HCT116 (cell line): ENCODE data around the gene GRIA4. TPM values are rescaled to one million over a fixed set of nuclear protein-coding genes. Genes with fewer than 3 reads are reported as not detected.

Experiments
- ATAC-seq: fragments of 200-7000 bp; cut with Tn5 transposase; 2 replicates; pipeline ENCODE4 v1.9.1; 2020; ENCODE audit warnings: mild to moderate bottlenecking, moderate library complexity
- BruUV-seq: library from RNA; stranded (reverse); fragments of 400-500 nt; replicated peaks from 2 replicates; lab custom pipeline; 2021; lab: Mats Ljungman, UMichigan
- CTCF ChIA-PET: fragments of 300-600 bp; sonication (Branson Sonifier 250); formaldehyde crosslinking; loops from one replicate; lab custom pipeline; 2021; ENCODE audit warnings: antibody characterized with exemption; lab: Charles Lee
- POLR2A ChIA-PET: fragments of 300-600, 350-600 bp; sonication (Branson Sonifier 250); formaldehyde crosslinking; loops from one replicate; lab custom pipeline; 2021; ENCODE audit warnings: antibody characterized with exemption; lab: Charles Lee
- RAD21 ChIA-PET, 2 experiments: fragments of 300-600 bp; sonication (Branson Sonifier 250); formaldehyde crosslinking; loops; one replicate each; lab custom pipeline; 2023; ENCODE audit warnings: low total read pairs in 2 of 2; ENCODE audit not compliant: uncharacterized antibody in 2 of 2, unreplicated experiment in 2 of 2, low non-redundant PET in 1 of 2; lab: Charles Lee
- DNase-seq: peaks from one replicate; pipeline ENCODE4 v3.0.0-alpha.2; 2010; ENCODE audit warnings: low read depth, low spot score
- H2AFZ ChIP-seq: fragments of 200-600 bp; shearing (Covaris generic), sonication (generic); 2 replicates; pipeline ENCODE4 v1.6.1; 2017; ENCODE audit warnings: low read depth, mixed run types, mixed read lengths, antibody characterized with exemption, low read length; ENCODE audit not compliant: poor library complexity, severe bottlenecking
- H3K27ac ChIP-seq: 2 replicates; pipeline ENCODE4 v1.5.1; 2012; ENCODE audit warnings: low read depth, low read length
- H3K27me3 ChIP-seq: fragments of 200-600 bp; sonication (generic); 2 replicates; pipeline ENCODE4 v1.6.1; 2016; ENCODE audit warnings: mixed run types, low read length, mixed read lengths; ENCODE audit not compliant: insufficient read depth
- H3K36me3 ChIP-seq, 2 experiments: fragments of 200-500 bp in 1 of 2; fragments of 200-600 bp in 1 of 2; sonication (Bioruptor generic) in 1 of 2; sonication (generic) in 1 of 2; 2 replicates each; pipeline versions ENCODE4 v1.5.1 to v1.6.1; 2014 to 2016; ENCODE audit warnings: low read length in 2 of 2, inconsistent platforms in 1 of 2, mixed read lengths in 1 of 2, mixed run types in 1 of 2; ENCODE audit not compliant: insufficient read depth in 2 of 2, control insufficient read depth in 1 of 2
- H3K4me1 ChIP-seq, 2 experiments: fragments of 200-600 bp in 1 of 2; sonication (generic) in 1 of 2; 2 replicates each; pipeline versions ENCODE4 v1.5.1 to v1.6.1; 2012 to 2017; ENCODE audit warnings: low read length in 2 of 2, inconsistent platforms in 1 of 2, mild to moderate bottlenecking in 1 of 2, mixed read lengths in 1 of 2, mixed run types in 1 of 2, moderate library complexity in 1 of 2; ENCODE audit not compliant: insufficient read depth in 2 of 2, control insufficient read depth in 1 of 2
- H3K4me2 ChIP-seq: fragments of 200-600 bp; sonication (generic); 2 replicates; pipeline ENCODE4 v1.6.1; 2017; ENCODE audit warnings: mixed run types, low read length, mixed read lengths
- H3K4me3 ChIP-seq, 2 experiments: fragments of 200-600 bp in 1 of 2; sonication (generic) in 1 of 2; replicated peaks in 1 of 2; 2 replicates each; pipeline ENCODE4 v1.5.1; 2011 to 2016; ENCODE audit warnings: low read length in 2 of 2, control low read depth in 1 of 2, low read depth in 1 of 2, mild to moderate bottlenecking in 1 of 2, mixed read lengths in 1 of 2, mixed run types in 1 of 2
- H3K79me2 ChIP-seq: fragments of 200-600 bp; sonication (generic); 2 replicates; pipeline ENCODE4 v1.6.1; 2017; ENCODE audit warnings: mild to moderate bottlenecking, mixed run types, low read length, moderate library complexity, mixed read lengths; ENCODE audit not compliant: insufficient read depth
- H3K9ac ChIP-seq: fragments of 200-600 bp; sonication (generic); 2 replicates; pipeline ENCODE4 v1.6.1; 2016; ENCODE audit warnings: low read length, mixed read lengths
- H3K9me2 ChIP-seq: fragments of 200-600 bp; sonication (generic), shearing (Covaris generic); 2 replicates; pipeline ENCODE4 v1.6.1; 2017; ENCODE audit warnings: mixed run types, mild to moderate bottlenecking, moderate library complexity; ENCODE audit not compliant: insufficient read depth
- H3K9me3 ChIP-seq, 2 experiments: fragments of 200-500 bp in 1 of 2; fragments of 200-600 bp in 1 of 2; sonication (Bioruptor generic) in 1 of 2; sonication (generic) in 1 of 2; 2 replicates each; pipeline ENCODE4 v1.6.1; 2014 to 2017; ENCODE audit warnings: low read length in 2 of 2, mixed read lengths in 2 of 2, inconsistent platforms in 1 of 2, low read depth in 1 of 2, mild to moderate bottlenecking in 1 of 2, mixed run types in 1 of 2, moderate library complexity in 1 of 2; ENCODE audit not compliant: control insufficient read depth in 1 of 2, insufficient read depth in 1 of 2
- H4K20me1 ChIP-seq: fragments of 200-600 bp; sonication (generic), shearing (Covaris generic); 2 replicates; pipeline ENCODE4 v1.6.1; 2017; ENCODE audit warnings: mixed run types, mild to moderate bottlenecking, moderate library complexity; ENCODE audit not compliant: insufficient read depth
- CBX3 ChIP-seq: IDR thresholded peaks from 2 replicates; pipeline ENCODE4 v1.6.1; 2012; ENCODE audit warnings: low read depth
- CTCF ChIP-seq, 3 experiments: fragments of 200-600 bp in 1 of 3; sonication (generic) in 1 of 3; IDR thresholded peaks in 2 of 3; conservative IDR thresholded peaks in 1 of 3; 2 replicates each; pipeline ENCODE4 v1.5.1; 2012 to 2017; ENCODE audit warnings: low read depth in 2 of 3, low read length in 2 of 3, antibody characterized with exemption in 1 of 3, borderline replicate concordance in 1 of 3, control low read depth in 1 of 3, mild to moderate bottlenecking in 1 of 3, mixed read lengths in 1 of 3, mixed run types in 1 of 3, moderate library complexity in 1 of 3; ENCODE audit not compliant: insufficient read depth in 1 of 3
- EGR1 ChIP-seq: IDR thresholded peaks from 2 replicates; pipeline ENCODE4 v1.6.1; 2012; ENCODE audit warnings: low read depth
- ELF1 ChIP-seq: IDR thresholded peaks from 2 replicates; pipeline ENCODE4 v1.6.1; 2012; ENCODE audit warnings: low read depth, borderline replicate concordance
- EZH2 ChIP-seq: fragments of 200-600 bp; sonication (generic); IDR thresholded peaks from 2 replicates; pipeline ENCODE4 v1.6.1; 2017; ENCODE audit warnings: antibody characterized with exemption, mixed run types
- EZH2phosphoT487 ChIP-seq: fragments of 200-600 bp; IDR thresholded peaks from 2 replicates; pipeline ENCODE4 v1.6.1; 2018; ENCODE audit warnings: antibody characterized with exemption, borderline replicate concordance
- FOSL1 ChIP-seq: IDR thresholded peaks from 2 replicates; pipeline ENCODE4 v1.6.1; 2012; ENCODE audit warnings: low read depth
- POLR2A ChIP-seq: IDR thresholded peaks from 2 replicates; pipeline ENCODE4 v1.7.0; 2011; ENCODE audit warnings: borderline replicate concordance; ENCODE audit not compliant: insufficient read depth, insufficient read length; ENCODE audit errors: extremely low read depth
- POLR2AphosphoS5 ChIP-seq: IDR thresholded peaks from 2 replicates; pipeline ENCODE4 v1.6.1; 2011; ENCODE audit warnings: mild to moderate bottlenecking, low read depth, low read length, moderate library complexity
- YY1 ChIP-seq: IDR thresholded peaks from 2 replicates; pipeline ENCODE4 v1.6.1; 2011; ENCODE audit warnings: low read length, low read depth, moderate library complexity, mild to moderate bottlenecking; ENCODE audit not compliant: insufficient replicate concordance; ENCODE audit errors: extremely low read depth
- intact Hi-C: fragments of 100-400 bp; cut with micrococcal nuclease; formaldehyde crosslinking; loops from 2 replicates; pipeline ENCODE4 v1.10.0; 2022
- total RNA-seq: library from RNA; stranded (reverse); gene quantifications from one replicate; pipeline ENCODE4 v1.2.1, GENCODE V29; 2021; ENCODE audit not compliant: unreplicated experiment
- TF ChIP-seq, protein P1 (sequence below): IDR thresholded peaks from 2 replicates; pipeline ENCODE4 v1.6.1; 2012; ENCODE audit warnings: low read depth
- TF ChIP-seq, protein P2 (sequence below): IDR thresholded peaks from 2 replicates; pipeline ENCODE4 v1.6.1; 2011; ENCODE audit warnings: mild to moderate bottlenecking, low read length, moderate library complexity; ENCODE audit not compliant: insufficient replicate concordance; ENCODE audit errors: extremely low read depth

The GRIA4 gene
- total RNA-seq, 1 experiment from 2014 or later: not detected

GRCh38 chr11:105858841-105859240, 249.0 kb downstream of the GRIA4 start:
- Histone ChIP-seq H3K27ac (no peak overlapping the region), H3K79me2 (no peaks in the 10 kb centered on the region), H3K9me3 (no peaks in the 10 kb centered on the region), H3K27me3 (no peaks in the 10 kb centered on the region), H3K4me2 (no peak overlapping the region), H3K9ac (no peak overlapping the region), H3K4me1 (no peaks in the 10 kb centered on the region), H4K20me1 (no peaks in the 10 kb centered on the region), H3K36me3 (no peaks in the 10 kb centered on the region), H3K9me2 (no peaks in the 10 kb centered on the region), H2AFZ (no peak overlapping the region), H3K4me3 (no peak overlapping the region)
- ChIA-PET RAD21 (no interaction called here), POLR2A (no interaction called here), CTCF (no interaction called here)
- TF ChIP-seq YY1 (no peak), POLR2AphosphoS5 (no peak), EZH2 (no peak), CTCF (IDR thresholded peaks at IDR 0.05 in 2 of 3, conservative IDR thresholded peaks at IDR 0.05 in 1 of 3; ENCODE audit: borderline replicate concordance in 1 of 3, insufficient read depth in 1 of 3, low read depth in 2 of 3, low read length in 2 of 3) (no peak), FOSL1 (no peak), CBX3 (no peak), POLR2A (no peak), EGR1 (no peak)
- no peak for DNase-seq
- no TSS peak for BruUV-seq
- intact Hi-C loops: no loop called here
- ATAC-seq: no peak

DNA sequence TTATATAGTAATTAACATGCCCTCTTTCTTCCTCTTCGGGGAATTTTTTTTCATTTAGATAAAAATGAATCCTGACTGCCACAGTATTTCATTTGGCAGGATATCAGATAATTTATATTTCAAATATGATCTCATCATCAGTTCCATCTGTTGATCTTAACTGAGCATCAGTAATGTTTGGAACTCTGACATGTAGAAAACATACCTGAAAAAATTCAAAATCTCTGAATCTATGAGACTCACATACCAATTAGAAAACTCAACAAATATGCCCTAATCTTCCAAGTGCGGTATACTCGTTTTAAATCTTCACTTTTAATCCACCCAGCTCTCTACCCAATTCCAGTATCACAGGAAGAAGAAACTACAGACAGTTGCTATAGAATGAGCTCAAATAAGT, 250.2 kb downstream of the GRIA4 start:
- no peaks in the 10 kb centered on the region for H3K79me2 ChIP-seq
- no peak overlapping the region for H3K4me3 ChIP-seq
- no peak overlapping the region for H3K4me2 ChIP-seq
- H3K9me3 ChIP-seq: no peaks in the 10 kb centered on the region
- no peaks in the 10 kb centered on the region for H3K27me3 ChIP-seq
- CTCF ChIA-PET: interaction anchor here (1.4 kb wide), 1 partner anchor 1606 kb away, joined by 3 read pairs; no protein-coding TSS in a partner anchor
- ATAC-seq (no peak), DNase-seq (no peak)
- H3K27ac ChIP-seq: no peak overlapping the region
- intact Hi-C loops: loop anchor here (5.0 kb wide), 1 partner anchor 253 kb away; no protein-coding TSS in a partner anchor
- no peak overlapping the region for H2AFZ ChIP-seq
- POLR2A ChIA-PET: no interaction called here
- no peak overlapping the region for H3K9ac ChIP-seq
- no peaks in the 10 kb centered on the region for H3K4me1 ChIP-seq
- H3K36me3 ChIP-seq: no peaks in the 10 kb centered on the region
- no peaks in the 10 kb centered on the region for H3K9me2 ChIP-seq
- RAD21 ChIA-PET: no interaction called here
- H4K20me1 ChIP-seq: no peaks in the 10 kb centered on the region
- no TSS peak for BruUV-seq
- TF ChIP-seq, protein P1, sequence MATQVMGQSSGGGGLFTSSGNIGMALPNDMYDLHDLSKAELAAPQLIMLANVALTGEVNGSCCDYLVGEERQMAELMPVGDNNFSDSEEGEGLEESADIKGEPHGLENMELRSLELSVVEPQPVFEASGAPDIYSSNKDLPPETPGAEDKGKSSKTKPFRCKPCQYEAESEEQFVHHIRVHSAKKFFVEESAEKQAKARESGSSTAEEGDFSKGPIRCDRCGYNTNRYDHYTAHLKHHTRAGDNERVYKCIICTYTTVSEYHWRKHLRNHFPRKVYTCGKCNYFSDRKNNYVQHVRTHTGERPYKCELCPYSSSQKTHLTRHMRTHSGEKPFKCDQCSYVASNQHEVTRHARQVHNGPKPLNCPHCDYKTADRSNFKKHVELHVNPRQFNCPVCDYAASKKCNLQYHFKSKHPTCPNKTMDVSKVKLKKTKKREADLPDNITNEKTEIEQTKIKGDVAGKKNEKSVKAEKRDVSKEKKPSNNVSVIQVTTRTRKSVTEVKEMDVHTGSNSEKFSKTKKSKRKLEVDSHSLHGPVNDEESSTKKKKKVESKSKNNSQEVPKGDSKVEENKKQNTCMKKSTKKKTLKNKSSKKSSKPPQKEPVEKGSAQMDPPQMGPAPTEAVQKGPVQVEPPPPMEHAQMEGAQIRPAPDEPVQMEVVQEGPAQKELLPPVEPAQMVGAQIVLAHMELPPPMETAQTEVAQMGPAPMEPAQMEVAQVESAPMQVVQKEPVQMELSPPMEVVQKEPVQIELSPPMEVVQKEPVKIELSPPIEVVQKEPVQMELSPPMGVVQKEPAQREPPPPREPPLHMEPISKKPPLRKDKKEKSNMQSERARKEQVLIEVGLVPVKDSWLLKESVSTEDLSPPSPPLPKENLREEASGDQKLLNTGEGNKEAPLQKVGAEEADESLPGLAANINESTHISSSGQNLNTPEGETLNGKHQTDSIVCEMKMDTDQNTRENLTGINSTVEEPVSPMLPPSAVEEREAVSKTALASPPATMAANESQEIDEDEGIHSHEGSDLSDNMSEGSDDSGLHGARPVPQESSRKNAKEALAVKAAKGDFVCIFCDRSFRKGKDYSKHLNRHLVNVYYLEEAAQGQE: no peak
- TF ChIP-seq, protein P2, sequence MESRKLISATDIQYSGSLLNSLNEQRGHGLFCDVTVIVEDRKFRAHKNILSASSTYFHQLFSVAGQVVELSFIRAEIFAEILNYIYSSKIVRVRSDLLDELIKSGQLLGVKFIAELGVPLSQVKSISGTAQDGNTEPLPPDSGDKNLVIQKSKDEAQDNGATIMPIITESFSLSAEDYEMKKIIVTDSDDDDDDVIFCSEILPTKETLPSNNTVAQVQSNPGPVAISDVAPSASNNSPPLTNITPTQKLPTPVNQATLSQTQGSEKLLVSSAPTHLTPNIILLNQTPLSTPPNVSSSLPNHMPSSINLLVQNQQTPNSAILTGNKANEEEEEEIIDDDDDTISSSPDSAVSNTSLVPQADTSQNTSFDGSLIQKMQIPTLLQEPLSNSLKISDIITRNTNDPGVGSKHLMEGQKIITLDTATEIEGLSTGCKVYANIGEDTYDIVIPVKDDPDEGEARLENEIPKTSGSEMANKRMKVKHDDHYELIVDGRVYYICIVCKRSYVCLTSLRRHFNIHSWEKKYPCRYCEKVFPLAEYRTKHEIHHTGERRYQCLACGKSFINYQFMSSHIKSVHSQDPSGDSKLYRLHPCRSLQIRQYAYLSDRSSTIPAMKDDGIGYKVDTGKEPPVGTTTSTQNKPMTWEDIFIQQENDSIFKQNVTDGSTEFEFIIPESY: no peak
- TF ChIP-seq EZH2phosphoT487: no peak
- TF ChIP-seq ELF1: no peak
- no peak for TF ChIP-seq EGR1
- no peak for TF ChIP-seq POLR2A
- no peak for TF ChIP-seq POLR2AphosphoS5
